Measurements from ENCODE around the gene YPEL1.

DNA sequence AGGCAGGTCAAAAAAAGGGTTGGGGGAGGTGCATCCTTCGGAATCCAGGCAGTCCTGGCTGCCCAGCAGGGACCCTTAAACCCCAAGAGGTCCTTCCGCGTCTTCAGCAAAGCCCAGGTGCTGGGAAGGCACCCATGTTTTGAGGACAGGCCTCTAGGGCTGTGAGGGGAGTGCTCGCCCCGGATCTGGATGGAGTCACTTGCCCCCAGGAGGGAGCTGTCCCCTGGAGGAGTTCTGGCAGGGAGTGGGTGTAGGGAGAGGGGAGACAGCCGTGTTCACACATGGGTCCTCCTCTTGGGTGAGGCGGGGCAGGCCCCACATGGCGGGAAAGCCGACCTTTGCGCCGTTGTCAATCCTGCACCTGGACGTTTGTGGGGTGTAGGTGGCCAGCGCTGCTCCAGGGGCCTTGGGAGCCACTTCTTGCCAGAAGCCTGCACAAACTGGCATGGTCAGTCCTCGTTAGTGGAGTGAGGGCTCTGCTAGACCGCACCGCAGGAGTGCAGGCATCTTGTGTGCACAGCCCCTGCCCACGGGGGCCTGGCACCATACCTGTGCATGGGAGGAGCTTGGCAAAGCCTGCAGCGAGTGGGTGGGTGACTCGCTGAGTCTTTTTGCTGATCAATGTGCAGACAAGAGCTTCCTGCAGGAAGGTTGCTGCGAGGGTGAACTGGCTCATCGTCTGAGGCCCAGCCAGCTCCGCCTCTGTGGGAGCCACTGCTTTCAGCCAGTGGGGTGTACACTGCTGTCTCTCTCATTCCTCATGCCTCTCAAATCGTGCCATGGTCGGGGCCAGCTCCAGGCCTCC lies 53.8 kb downstream of the YPEL1 start:
- TF ChIP-seq EZH2phosphoT487 (IDR thresholded peaks at IDR 0.05), result no peak
- TF ChIP-seq, protein P1, sequence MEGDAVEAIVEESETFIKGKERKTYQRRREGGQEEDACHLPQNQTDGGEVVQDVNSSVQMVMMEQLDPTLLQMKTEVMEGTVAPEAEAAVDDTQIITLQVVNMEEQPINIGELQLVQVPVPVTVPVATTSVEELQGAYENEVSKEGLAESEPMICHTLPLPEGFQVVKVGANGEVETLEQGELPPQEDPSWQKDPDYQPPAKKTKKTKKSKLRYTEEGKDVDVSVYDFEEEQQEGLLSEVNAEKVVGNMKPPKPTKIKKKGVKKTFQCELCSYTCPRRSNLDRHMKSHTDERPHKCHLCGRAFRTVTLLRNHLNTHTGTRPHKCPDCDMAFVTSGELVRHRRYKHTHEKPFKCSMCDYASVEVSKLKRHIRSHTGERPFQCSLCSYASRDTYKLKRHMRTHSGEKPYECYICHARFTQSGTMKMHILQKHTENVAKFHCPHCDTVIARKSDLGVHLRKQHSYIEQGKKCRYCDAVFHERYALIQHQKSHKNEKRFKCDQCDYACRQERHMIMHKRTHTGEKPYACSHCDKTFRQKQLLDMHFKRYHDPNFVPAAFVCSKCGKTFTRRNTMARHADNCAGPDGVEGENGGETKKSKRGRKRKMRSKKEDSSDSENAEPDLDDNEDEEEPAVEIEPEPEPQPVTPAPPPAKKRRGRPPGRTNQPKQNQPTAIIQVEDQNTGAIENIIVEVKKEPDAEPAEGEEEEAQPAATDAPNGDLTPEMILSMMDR (IDR thresholded peaks at IDR 0.05), result no peak

Data from neural progenitor cell (in vitro differentiated cells).